ENCODE measurements around the gene NSD2.

GRCh38 chr4:1998296-1998695 is 127.1 kb downstream of the NSD2 start:
- TF ChIP-seq CTCF (IDR thresholded peaks at IDR 0.05) (no peak), POLR2A (IDR thresholded peaks at IDR 0.05) (no peak)
